Measurements from ENCODE around the gene DPYSL5. TPM values are rescaled to one million over a fixed set of nuclear protein-coding genes. Genes with fewer than 3 reads are reported as not detected.

The DPYSL5 gene
- polyA plus RNA-seq, 2 of the 4 experiments (the other 2 are of a cell fraction), result 2.5 to 8.2 TPM

DNA sequence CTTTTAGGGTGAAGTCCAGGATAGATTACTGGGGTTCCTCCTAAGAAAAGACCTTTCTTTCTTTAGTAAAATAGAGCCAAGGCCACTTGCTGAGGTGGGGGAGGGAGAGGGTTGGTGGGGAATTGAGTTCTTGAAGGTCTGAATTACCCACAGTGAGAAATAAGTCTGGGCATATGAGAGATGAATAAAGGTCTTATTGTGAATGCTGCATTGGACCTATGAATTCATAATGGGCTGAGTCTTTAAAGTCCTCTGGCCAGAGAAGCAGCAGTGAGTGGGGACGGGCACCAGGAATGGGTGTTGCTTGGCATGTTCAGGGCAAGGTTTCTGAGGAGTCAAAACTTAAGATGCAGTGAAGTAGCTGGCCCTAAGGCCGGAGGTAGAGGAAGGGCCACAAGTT, 133.0 kb downstream of the DPYSL5 start:
- no peak for FAIRE-seq
- Histone ChIP-seq H3K9me3 (no peaks in the 10 kb centered on the region), H3K4me1 (peaks cover 10% of the 10 kb centered on the region; the same call in 2 of the 3 replicates), H3K4me3 (no peak overlapping the region), H3K4me2 (no peak overlapping the region), H3K27ac (no peak overlapping the region)
- TF ChIP-seq FOSB (CRISPR knock-in tag; IDR thresholded peaks at IDR 0.05) (no peak), ZSCAN20 (CRISPR knock-in tag; IDR thresholded peaks at IDR 0.05) (no peak)
- CTCF ChIA-PET, result interaction anchor here (0.7 to 9.9 kb wide), 4 partner anchors 18 to 135 kb away, joined by 3 to 74 read pairs (median 28); no protein-coding TSS in a partner anchor
- 87% methylated on average over 2 of the region's 2 CpGs for WGBS (ENCODE audit: missing lambda C conversion rate)
- no peak for ATAC-seq
- DNase-seq (ENCODE audit: low read depth in 1 of 2, low spot score in 1 of 2), result no peak
- POLR2A ChIA-PET, result no interaction called here

DNA sequence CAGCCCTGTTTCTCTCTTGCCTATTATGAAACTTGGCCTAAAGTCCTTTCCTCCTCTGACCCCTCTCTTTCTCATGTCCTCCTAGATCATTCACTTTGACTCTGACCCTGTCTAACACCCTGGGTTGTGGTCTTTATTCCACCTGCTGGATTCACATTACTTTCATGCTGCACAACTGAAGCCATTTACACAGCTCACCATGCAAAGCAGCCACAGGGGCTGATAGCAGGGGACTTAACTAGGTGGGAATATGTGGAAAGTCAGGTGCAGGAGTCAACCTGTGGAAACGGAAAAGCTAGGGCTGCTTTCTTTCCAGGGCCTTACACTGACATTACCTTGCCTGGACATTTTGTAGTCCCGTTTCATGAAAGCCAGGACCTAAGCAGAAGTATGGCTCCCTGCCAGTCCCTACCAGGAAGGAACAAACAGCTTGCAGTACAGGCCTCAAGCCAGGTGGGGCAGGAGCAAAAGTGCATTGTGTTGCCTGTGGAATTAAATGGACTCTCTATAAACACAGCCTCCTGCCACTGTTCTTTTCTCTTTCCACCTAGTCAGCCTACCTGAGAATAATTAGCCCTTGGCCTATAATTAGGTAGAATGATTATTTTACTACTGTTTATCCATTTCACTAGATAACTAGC, 134.3 kb downstream of the DPYSL5 start:
- ATAC-seq, result peak; percentile 95 to 99
- POLR2A ChIA-PET, result interaction anchor here (0.6 kb wide), 1 partner anchor 392 kb away, joined by 4 read pairs; no protein-coding TSS in a partner anchor
- FAIRE-seq, result no peak

DNA sequence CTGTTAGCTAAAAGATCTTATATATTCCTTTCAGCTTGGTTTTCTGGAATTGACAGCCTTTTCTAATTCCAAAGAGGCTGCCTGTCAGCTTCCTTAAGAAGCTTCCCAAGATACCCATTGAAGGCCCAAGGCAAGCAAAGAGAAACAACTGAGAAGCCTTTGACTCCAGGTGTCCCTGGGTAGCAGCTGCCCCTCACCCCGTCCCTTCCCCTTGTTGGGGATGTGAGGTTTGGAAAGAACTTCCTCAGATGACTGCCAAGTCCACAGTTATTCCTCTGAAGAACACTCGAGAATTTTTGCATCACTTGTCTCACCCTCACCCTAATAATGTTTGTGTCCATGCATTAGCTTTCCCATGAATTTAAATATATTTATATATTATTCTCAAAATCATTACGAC, 135.8 kb downstream of the DPYSL5 start:
- TF ChIP-seq EP300 (IDR thresholded peaks at IDR 0.05) (no peak), HOXA7 (CRISPR knock-in tag; IDR thresholded peaks at IDR 0.05) (no peak), BHLHE40 (IDR thresholded peaks at IDR 0.05; ENCODE audit: low read depth, low read length) (no peak), CHD4 (IDR thresholded peaks at IDR 0.05; ENCODE audit: borderline replicate concordance) (no peak), CBX8 (IDR thresholded peaks at IDR 0.05) (no peak), ESRRA (IDR thresholded peaks at IDR 0.05; ENCODE audit: borderline replicate concordance, low read length) (no peak), FOSB (CRISPR knock-in tag; IDR thresholded peaks at IDR 0.05) (no peak), CBX2 (IDR thresholded peaks at IDR 0.05; ENCODE audit: borderline replicate concordance, low read depth) (no peak), HEYL (CRISPR knock-in tag; IDR thresholded peaks at IDR 0.05) (no peak), JUN (IDR thresholded peaks at IDR 0.05) (no peak), ZNF302 (CRISPR knock-in tag; IDR thresholded peaks at IDR 0.05) (no peak), JUNB (IDR thresholded peaks at IDR 0.05) (no peak), ZC3H11A (IDR thresholded peaks at IDR 0.05) (no peak), EHMT2 (IDR thresholded peaks at IDR 0.05; ENCODE audit: low read depth) (no peak)
- TF ChIP-seq, protein P1, sequence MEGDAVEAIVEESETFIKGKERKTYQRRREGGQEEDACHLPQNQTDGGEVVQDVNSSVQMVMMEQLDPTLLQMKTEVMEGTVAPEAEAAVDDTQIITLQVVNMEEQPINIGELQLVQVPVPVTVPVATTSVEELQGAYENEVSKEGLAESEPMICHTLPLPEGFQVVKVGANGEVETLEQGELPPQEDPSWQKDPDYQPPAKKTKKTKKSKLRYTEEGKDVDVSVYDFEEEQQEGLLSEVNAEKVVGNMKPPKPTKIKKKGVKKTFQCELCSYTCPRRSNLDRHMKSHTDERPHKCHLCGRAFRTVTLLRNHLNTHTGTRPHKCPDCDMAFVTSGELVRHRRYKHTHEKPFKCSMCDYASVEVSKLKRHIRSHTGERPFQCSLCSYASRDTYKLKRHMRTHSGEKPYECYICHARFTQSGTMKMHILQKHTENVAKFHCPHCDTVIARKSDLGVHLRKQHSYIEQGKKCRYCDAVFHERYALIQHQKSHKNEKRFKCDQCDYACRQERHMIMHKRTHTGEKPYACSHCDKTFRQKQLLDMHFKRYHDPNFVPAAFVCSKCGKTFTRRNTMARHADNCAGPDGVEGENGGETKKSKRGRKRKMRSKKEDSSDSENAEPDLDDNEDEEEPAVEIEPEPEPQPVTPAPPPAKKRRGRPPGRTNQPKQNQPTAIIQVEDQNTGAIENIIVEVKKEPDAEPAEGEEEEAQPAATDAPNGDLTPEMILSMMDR (IDR thresholded peaks at IDR 0.05), result no peak
- TF ChIP-seq, protein P2, sequence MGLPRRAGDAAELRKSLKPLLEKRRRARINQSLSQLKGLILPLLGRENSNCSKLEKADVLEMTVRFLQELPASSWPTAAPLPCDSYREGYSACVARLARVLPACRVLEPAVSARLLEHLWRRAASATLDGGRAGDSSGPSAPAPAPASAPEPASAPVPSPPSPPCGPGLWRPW (IDR thresholded peaks at IDR 0.05), result no peak
- H3K9me3 ChIP-seq, result no peaks in the 10 kb centered on the region
- POLR2A ChIA-PET, result interaction anchor here (0.6 kb wide), 1 partner anchor 176 kb away, joined by 3 read pairs; no protein-coding TSS in a partner anchor
- no peak overlapping the region for H3K27ac ChIP-seq
- FAIRE-seq, result no peak
- H3K4me2 ChIP-seq, result no peak overlapping the region
- no peak overlapping the region for H3K4me3 ChIP-seq
- ATAC-seq, result no peak
- no peak for DNase-seq (ENCODE audit: low read depth in 1 of 2, low spot score in 1 of 2)
- 66% methylated on average over 3 of the region's 3 CpGs for WGBS (ENCODE audit: missing lambda C conversion rate)
- CTCF ChIA-PET, result interaction anchor here (0.7 to 9.9 kb wide), 10 partner anchors 10 to 156 kb away, joined by 3 to 74 read pairs (median 5); partner anchors contain the start of gene PRR30
- H3K4me1 ChIP-seq, result peaks cover 14% of the 10 kb centered on the region; the same call in 2 of the 3 replicates

More for the DNA sequence above, 134.3 kb downstream of the DPYSL5 start:
- TF ChIP-seq, protein P1 (IDR thresholded peaks at IDR 0.05), result no peak
- no peak for TF ChIP-seq NFE2L2 (conservative IDR thresholded peaks at IDR 0.05; ENCODE audit: low read length)
- TF ChIP-seq SMC3 (IDR thresholded peaks at IDR 0.05), result no peak
- no peak for TF ChIP-seq EHF (CRISPR knock-in tag; IDR thresholded peaks at IDR 0.05)
- TF ChIP-seq, protein P3, sequence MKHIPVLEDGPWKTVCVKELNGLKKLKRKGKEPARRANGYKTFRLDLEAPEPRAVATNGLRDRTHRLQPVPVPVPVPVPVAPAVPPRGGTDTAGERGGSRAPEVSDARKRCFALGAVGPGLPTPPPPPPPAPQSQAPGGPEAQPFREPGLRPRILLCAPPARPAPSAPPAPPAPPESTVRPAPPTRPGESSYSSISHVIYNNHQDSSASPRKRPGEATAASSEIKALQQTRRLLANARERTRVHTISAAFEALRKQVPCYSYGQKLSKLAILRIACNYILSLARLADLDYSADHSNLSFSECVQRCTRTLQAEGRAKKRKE (CRISPR knock-in tag; IDR thresholded peaks at IDR 0.05; ENCODE audit: low read depth), result no peak
- TF ChIP-seq, protein P4, sequence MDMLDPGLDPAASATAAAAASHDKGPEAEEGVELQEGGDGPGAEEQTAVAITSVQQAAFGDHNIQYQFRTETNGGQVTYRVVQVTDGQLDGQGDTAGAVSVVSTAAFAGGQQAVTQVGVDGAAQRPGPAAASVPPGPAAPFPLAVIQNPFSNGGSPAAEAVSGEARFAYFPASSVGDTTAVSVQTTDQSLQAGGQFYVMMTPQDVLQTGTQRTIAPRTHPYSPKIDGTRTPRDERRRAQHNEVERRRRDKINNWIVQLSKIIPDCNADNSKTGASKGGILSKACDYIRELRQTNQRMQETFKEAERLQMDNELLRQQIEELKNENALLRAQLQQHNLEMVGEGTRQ (IDR thresholded peaks at IDR 0.05), result no peak
- TF ChIP-seq TP53 (CRISPR knock-in tag; IDR thresholded peaks at IDR 0.05), result no peak
- TF ChIP-seq FOSB (CRISPR knock-in tag; IDR thresholded peaks at IDR 0.05), result no peak
- no peak for TF ChIP-seq ZFP36 (IDR thresholded peaks at IDR 0.05; ENCODE audit: borderline replicate concordance, partially characterized antibody)
- no peak for TF ChIP-seq CBX2 (IDR thresholded peaks at IDR 0.05; ENCODE audit: borderline replicate concordance, low read depth)
- TF ChIP-seq HOXA7 (CRISPR knock-in tag; IDR thresholded peaks at IDR 0.05), result no peak
- no peak for TF ChIP-seq KDM5A (IDR thresholded peaks at IDR 0.05)
- TF ChIP-seq JUN (IDR thresholded peaks at IDR 0.05), result no peak
- TF ChIP-seq ZSCAN20 (CRISPR knock-in tag; IDR thresholded peaks at IDR 0.05), result no peak
- TF ChIP-seq MYC (IDR thresholded peaks at IDR 0.05; ENCODE audit: borderline replicate concordance, low read length), result no peak
- CTCF ChIA-PET, result interaction anchor here (1.0 to 9.9 kb wide), 14 partner anchors 10 to 136 kb away, joined by 3 to 74 read pairs (median 6); no protein-coding TSS in a partner anchor
- peak; percentile 74 to 79 for DNase-seq (ENCODE audit: low read depth in 1 of 2, low spot score in 1 of 2)
- H3K27ac ChIP-seq, result no peak overlapping the region
- WGBS (ENCODE audit: missing lambda C conversion rate), result 15% methylated on average over 2 of the region's 2 CpGs
- no peaks in the 10 kb centered on the region for H3K9me3 ChIP-seq
- peaks cover 10% of the 10 kb centered on the region; the same call in 2 of the 3 replicates for H3K4me1 ChIP-seq
- H3K4me3 ChIP-seq, result no peak overlapping the region
- 0 out of 3 replicates have a peak overlapping the region, but pooled peaks have one; percentile 4 for H3K4me2 ChIP-seq

All from A549 (cell line).